Esophagus muscularis mucosa (tissue), 4 donors: ENCODE results near the gene SMAD9. TPM values are rescaled to one million over a fixed set of nuclear protein-coding genes. Genes with fewer than 3 reads are reported as not detected.

Experiments
- DNase-seq: peaks from one replicate; pipeline ENCODE4 v3.0.0-alpha.2; 2017; ENCODE audit errors: extremely low spot score
- H3K27ac ChIP-seq, 4 donors: fragments of 200-600 bp; sonication (generic); replicated peaks in 1 of 4; 1 replicate in 3 of 4; 2 replicates in 1 of 4; pipeline ENCODE4 v1.5.1; 2016 to 2019; ENCODE audit warnings: mild to moderate bottlenecking in 1 of 4
- H3K27me3 ChIP-seq, 4 donors: fragments of 200-600 bp; sonication (generic); one replicate each; pipeline versions ENCODE4 v1.5.1 to v1.6.0; 2016 to 2019
- H3K36me3 ChIP-seq, 4 donors: fragments of 200-600 bp; sonication (generic); one replicate each; pipeline ENCODE4 v1.5.1; 2016 to 2019
- H3K4me1 ChIP-seq, 4 donors: fragments of 200-600 bp; sonication (generic); one replicate each; pipeline ENCODE4 v1.5.1; 2016 to 2019
- H3K4me3 ChIP-seq, 4 donors: fragments of 200-600 bp; sonication (generic); 1 replicate in 2 of 4; 2 replicates in 2 of 4; pipeline ENCODE4 v1.5.1; 2016 to 2019; ENCODE audit warnings: mild to moderate bottlenecking in 4 of 4, moderate library complexity in 1 of 4
- H3K9me3 ChIP-seq, 4 donors: fragments of 200-600 bp; sonication (generic); 1 replicate in 3 of 4; 2 replicates in 1 of 4; pipeline ENCODE4 v1.5.1; 2016 to 2019
- CTCF ChIP-seq, 3 experiments: fragments of 200-600 bp in 2 of 3; fragments of 450-650 bp in 1 of 3; sonication (generic) in 2 of 3; IDR thresholded peaks; one replicate each; pipeline ENCODE4 v1.5.1; 2017 to 2019; ENCODE audit warnings: antibody characterized with exemption in 3 of 3, mild to moderate bottlenecking in 2 of 3, moderate library complexity in 1 of 3
- EP300 ChIP-seq: sonication (generic); formaldehyde crosslinking; IDR thresholded peaks from one replicate; pipeline ENCODE4 v1.6.1; 2017; ENCODE audit warnings: antibody characterized with exemption
- POLR2A ChIP-seq: fragments of 450-650 bp; IDR thresholded peaks from one replicate; pipeline ENCODE4 v1.6.1; 2017; ENCODE audit warnings: antibody characterized with exemption, moderate library complexity, mild to moderate bottlenecking, low read depth
- POLR2AphosphoS5 ChIP-seq, 2 donors: sonication (generic); formaldehyde crosslinking; IDR thresholded peaks; one replicate each; pipeline ENCODE4 v1.6.1; 2017; ENCODE audit warnings: antibody characterized with exemption in 2 of 2
- WGBS: methylation state at CpG from one replicate; pipeline ENCODE4 v1.1.5; 2018; 5-methylcytosine and 5-hydroxymethylcytosine counted together
- intact Hi-C: fragments of 100-400 bp; cut with DNase I; formaldehyde crosslinking; loops from one replicate; pipeline ENCODE4 v1.15.1; 2023
- total RNA-seq, 4 donors: library from RNA; depleted of rRNA; stranded (reverse); fragments of >200 nt; gene quantifications; one replicate each; pipeline versions ENCODE4 v1.1.0 to v1.2.1, GENCODE V29; 2016

SMAD9 gene
- total RNA-seq, result 100 to 1,000 TPM in 1 of 4 donors, 10 to 100 TPM in 3; 44.0 to 108 (median 69.0) TPM

- H3K9me3 ChIP-seq, result no peaks in the 10 kb centered on the region
- no peak for DNase-seq
- no peak for TF ChIP-seq CTCF (IDR thresholded peaks at IDR 0.05)
- TF ChIP-seq POLR2AphosphoS5 (IDR thresholded peaks at IDR 0.05), result peak; percentile 23 to 34
- TF ChIP-seq POLR2A, result no peak
- no peak for TF ChIP-seq EP300
- H3K36me3 ChIP-seq, result no peaks in the 10 kb centered on the region
- H3K4me1 ChIP-seq, result peaks cover 8 to 49% (median 41%) of the 10 kb centered on the region in 4 donors
- intact Hi-C loops, result loop anchor here (5.0 kb wide), 1 partner anchor 43 kb away; no protein-coding TSS in a partner anchor
- WGBS, result 0% methylated on average over 4 of the region's 104 CpGs
- H3K4me3 ChIP-seq, result peak within 1 kb of the TSS; percentile 69 to 82 (median 78)
- no peaks in the 10 kb centered on the region for H3K27me3 ChIP-seq
- H3K27ac ChIP-seq, result peak within 1 kb of the TSS; percentile 89 to 93 (median 92)
Observed at GRCh38 chr13:36919833-36920615, at the start of gene SMAD9. SMAD9 (minus strand) TSS chr13:36920238; CDS start chr13:36879689, 40,549 bp downstream.

GRCh38 chr13:36966404-36966803 is 46.4 kb upstream of the SMAD9 start:
- no peaks in the 10 kb centered on the region for H3K27me3 ChIP-seq
- H3K4me3 ChIP-seq, result no peak overlapping the region
- no peak for TF ChIP-seq POLR2A
- no peak for TF ChIP-seq CTCF (IDR thresholded peaks at IDR 0.05)
- TF ChIP-seq POLR2AphosphoS5 (IDR thresholded peaks at IDR 0.05), result no peak
- TF ChIP-seq EP300, result no peak
- no peaks in the 10 kb centered on the region for H3K4me1 ChIP-seq
- WGBS, result 93% methylated on average over 4 of the region's 4 CpGs
- H3K9me3 ChIP-seq, result no peaks in the 10 kb centered on the region
- no peak overlapping the region for H3K27ac ChIP-seq
- no peak for DNase-seq
- intact Hi-C loops, result no loop called here
- H3K36me3 ChIP-seq, result peaks cover 27 to 88% (median 56%) of the 10 kb centered on the region in 4 donors

DNA sequence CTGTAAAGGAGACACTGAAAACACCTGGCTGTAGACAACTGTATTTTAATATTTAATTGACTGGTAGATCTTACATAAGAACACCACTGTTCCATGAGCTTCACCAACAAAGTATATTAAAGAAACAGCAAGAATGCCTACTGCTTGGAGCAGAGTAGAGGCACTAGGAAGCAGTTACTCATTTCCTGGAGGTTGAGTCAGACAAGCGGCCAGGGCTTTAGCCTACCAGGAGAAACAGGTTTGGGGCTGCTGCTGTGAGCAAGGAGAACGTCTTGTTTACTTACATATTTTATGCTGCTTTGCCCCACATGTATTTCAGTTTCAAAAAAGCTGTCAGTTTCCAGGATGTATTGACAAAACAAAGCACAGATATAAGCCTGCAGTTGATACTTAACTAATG is 45.7 kb upstream of the SMAD9 start:
- peaks cover 21 to 88% (median 52%) of the 10 kb centered on the region in 4 donors for H3K36me3 ChIP-seq
- H3K9me3 ChIP-seq, result no peaks in the 10 kb centered on the region

GRCh38 chr13:36959456-36960116 is 39.5 kb upstream of the SMAD9 start:
- H3K36me3 ChIP-seq, result peaks cover 9 to 65% (median 38%) of the 10 kb centered on the region in 4 donors
- H3K4me3 ChIP-seq, result no peak overlapping the region
- H3K27ac ChIP-seq, result no peak overlapping the region
- H3K9me3 ChIP-seq, result no peaks in the 10 kb centered on the region
- H3K27me3 ChIP-seq, result no peaks in the 10 kb centered on the region
- no peak for TF ChIP-seq EP300
- 82% methylated on average over 2 of the region's 2 CpGs for WGBS
- DNase-seq, result no peak
- intact Hi-C loops, result no loop called here
- H3K4me1 ChIP-seq, result no peaks in the 10 kb centered on the region

More for the DNA sequence above, 45.7 kb upstream of the SMAD9 start:
- TF ChIP-seq CTCF (IDR thresholded peaks at IDR 0.05), result no peak
- TF ChIP-seq POLR2AphosphoS5 (IDR thresholded peaks at IDR 0.05), result no peak
- TF ChIP-seq EP300, result no peak
- TF ChIP-seq POLR2A, result no peak
- no peaks in the 10 kb centered on the region for H3K4me1 ChIP-seq
- intact Hi-C loops, result no loop called here
- 76% methylated on average over 2 of the region's 2 CpGs for WGBS
- H3K27me3 ChIP-seq, result no peaks in the 10 kb centered on the region
- H3K4me3 ChIP-seq, result no peak overlapping the region
- no peak overlapping the region for H3K27ac ChIP-seq
- DNase-seq, result no peak

- no peaks in the 10 kb centered on the region for H3K4me1 ChIP-seq
- H3K36me3 ChIP-seq, result peaks cover 0 to 47% (median 32%) of the 10 kb centered on the region in 4 donors
- DNase-seq, result no peak
- H3K9me3 ChIP-seq, result no peaks in the 10 kb centered on the region
- TF ChIP-seq POLR2A (no peak), EP300 (no peak), CTCF (IDR thresholded peaks at IDR 0.05) (no peak), POLR2AphosphoS5 (IDR thresholded peaks at IDR 0.05) (no peak)
- intact Hi-C loops, result no loop called here
- no peak overlapping the region for H3K27ac ChIP-seq
- H3K27me3 ChIP-seq, result no peaks in the 10 kb centered on the region
- H3K4me3 ChIP-seq, result no peak overlapping the region
Observed at GRCh38 chr13:36954542-36954941, 34.5 kb upstream of the SMAD9 start.
